Measurements from ENCODE around the gene PRSS22.

- TF ChIP-seq CTCF (IDR thresholded peaks at IDR 0.05) = no peak
- TF ChIP-seq POLR2A (IDR thresholded peaks at IDR 0.05) = no peak
These were observed 42.6 kb downstream of the PRSS22 start for GRCh38 chr16:2815299-2815771.

All from testis (tissue), 2 donors.